Stimulated activated CD4-positive, alpha-beta T cell treated with anti-CD3 and anti-CD28 coated beads, Interleukin-15, amount 100 ng/mL, for 1 hour (primary cell): ENCODE results near the gene PPP1CB.
"Not testable (repeated sequence)": the region's sequence is repeated elsewhere in the genome, so short reads cannot be mapped to it uniquely, and the experiment has no call there.

ENCODE experiments used
- DNase-seq, 2 donors: peaks; one replicate each; pipeline ENCODE4 v3.0.0-alpha.2; 2020; ENCODE audit warnings: low read depth in 1 of 2, low spot score in 1 of 2

The PPP1CB gene

GRCh38 chr2:28776471-28776870 lies 24.8 kb downstream of the PPP1CB start:
- DNase-seq: no peak

- DNase-seq: no peak
Observed at GRCh38 chr2:28778392-28778791, 26.8 kb downstream of the PPP1CB start.

GRCh38 chr2:28779001-28779400 lies 27.4 kb downstream of the PPP1CB start:
- DNase-seq: no peak

GRCh38 chr2:28780496-28780895 lies 28.9 kb downstream of the PPP1CB start:
- DNase-seq: no peak

- DNase-seq: no peak
Observed at GRCh38 chr2:28782423-28782822, 30.8 kb downstream of the PPP1CB start.

GRCh38 chr2:28784570-28784969 lies 32.9 kb downstream of the PPP1CB start:
- DNase-seq: not testable (repeated sequence)

- no peak for DNase-seq
Observed at GRCh38 chr2:28796620-28797019, 45.0 kb downstream of the PPP1CB start.

- no peak for DNase-seq
Observed at GRCh38 chr2:28801726-28802125, 50.1 kb downstream of the PPP1CB start.

GRCh38 chr2:28802975-28803429 lies 51.4 kb downstream of the PPP1CB start:
- DNase-seq: no peak

- DNase-seq: no peak
Observed at GRCh38 chr2:28809927-28810326, 58.3 kb downstream of the PPP1CB start.

- peak; percentile 65 to 71 for DNase-seq
Observed at GRCh38 chr2:28810384-28811285, 59.0 kb downstream of the PPP1CB start, which contains the start of gene SPDYA. TSS of gene SPDYA (plus strand) at chr2:28810834. CDS start at chr2:28816015, 5,181 bp downstream.

GRCh38 chr2:28818053-28818452 lies 66.4 kb downstream of the PPP1CB start:
- DNase-seq: no peak

- peak in 1 of 2 donors; percentile 10 for DNase-seq
Observed at GRCh38 chr2:28821295-28821958, 69.8 kb downstream of the PPP1CB start.

GRCh38 chr2:28822036-28822435 lies 70.4 kb downstream of the PPP1CB start:
- DNase-seq: no peak

- DNase-seq: no peak
Observed at GRCh38 chr2:28824207-28824606, 72.6 kb downstream of the PPP1CB start.

GRCh38 chr2:28824870-28825269 lies 73.2 kb downstream of the PPP1CB start:
- DNase-seq: no peak

- DNase-seq: no peak
Observed at GRCh38 chr2:28828382-28828781, 76.8 kb downstream of the PPP1CB start.

- DNase-seq: no peak
Observed at GRCh38 chr2:28833740-28834470, 82.3 kb downstream of the PPP1CB start.

- DNase-seq: no peak
Observed at GRCh38 chr2:28835781-28836180, 84.2 kb downstream of the PPP1CB start.

GRCh38 chr2:28838971-28839370 lies 87.3 kb downstream of the PPP1CB start:
- no peak for DNase-seq

GRCh38 chr2:28842042-28842441 lies 90.4 kb downstream of the PPP1CB start:
- no peak for DNase-seq
